SW 1271 (cell line): ENCODE measurements around the gene WNT4.

Experiments
- DNase-seq, 2 experiments: peaks; one replicate each; lab custom pipeline; 2025; lab: John Stamatoyannopoulos, UW

WNT4 gene

DNA sequence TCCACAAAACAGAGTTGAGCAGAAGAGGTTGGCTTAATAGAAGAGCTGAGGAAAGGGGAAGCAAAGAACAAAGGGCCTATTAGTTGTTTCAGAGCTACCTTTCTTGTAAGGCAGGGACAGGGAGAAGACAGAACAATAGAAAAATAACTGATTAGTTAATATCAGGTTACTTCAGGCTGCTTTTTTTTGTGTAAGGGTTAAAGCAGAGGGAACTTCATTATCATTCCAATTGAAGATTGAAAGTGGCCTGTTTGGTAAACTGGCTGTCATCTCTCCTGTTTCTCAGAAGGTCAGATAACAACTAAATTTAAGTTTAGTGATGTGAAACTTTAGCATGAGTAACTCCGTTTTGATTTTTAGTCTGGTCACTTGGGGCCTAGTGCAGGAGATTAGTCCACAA lies 68.1 kb downstream of the WNT4 start:
- DNase-seq: no peak

DNA sequence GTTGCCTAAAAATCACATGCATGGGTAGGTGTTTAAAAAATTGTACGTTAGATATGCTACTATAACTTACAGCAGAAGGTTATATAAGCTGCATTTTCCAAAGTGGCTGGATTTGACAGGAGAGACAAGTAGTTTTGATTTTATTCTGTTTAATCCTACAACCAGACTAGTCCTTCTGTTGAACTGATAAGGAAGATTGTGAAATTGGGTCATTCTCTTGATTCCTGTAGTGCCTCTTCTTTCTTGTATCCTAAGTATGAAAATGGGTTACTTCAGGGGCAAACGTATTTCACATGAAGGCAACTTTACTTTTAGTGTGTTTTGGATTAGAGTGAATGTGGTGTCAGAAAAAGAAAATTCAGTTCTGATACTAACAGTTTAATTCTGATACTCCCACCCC lies 71.4 kb downstream of the WNT4 start:
- DNase-seq: no peak
